Measurements from ENCODE around the gene HBG2. TPM values are rescaled to one million over a fixed set of nuclear protein-coding genes. Genes with fewer than 3 reads are reported as not detected.

The HBG2 gene
- total and polyA plus RNA-seq, 10 of the 15 experiments (the other 5 are each of a cell fraction or from before 2014, with no cell fraction given), result 1.1 to 8.3 (median 2.9) TPM; not detected in 5

DNA sequence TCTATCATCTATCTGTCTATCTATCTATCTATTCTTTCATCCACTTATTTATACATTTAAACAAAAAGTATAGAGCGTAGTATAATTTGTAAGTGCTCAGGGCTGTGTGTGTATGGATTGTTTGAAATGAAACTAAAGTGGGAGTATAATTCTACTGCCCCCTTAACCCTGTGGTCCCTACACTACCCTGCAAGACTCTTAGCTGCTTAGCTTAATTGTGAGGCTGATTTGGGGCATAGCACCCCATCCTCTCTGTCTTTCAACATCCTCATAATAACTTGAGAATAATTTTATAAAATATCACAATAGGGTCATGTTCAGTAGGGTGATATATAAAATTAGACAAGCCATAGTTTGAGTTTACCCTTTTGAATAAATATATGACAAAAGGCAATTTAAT is 35.5 kb upstream of the HBG2 start:
- Histone ChIP-seq H3K4me3 (no peak overlapping the region), H3K9ac (ENCODE audit: control insufficient read depth, insufficient read depth, low read length) (no peak overlapping the region), H3K79me2 (ENCODE audit: control insufficient read depth, insufficient read depth, low read length) (no peaks in the 10 kb centered on the region), H3K27ac (ENCODE audit: control insufficient read depth, insufficient read depth) (no peak overlapping the region), H3K27me3 (replicated peaks in 1 of 2; ENCODE audit: control insufficient read depth in 2 of 2, insufficient read depth in 2 of 2, low read length in 1 of 2) (no peaks in the 10 kb centered on the region), H3K4me2 (ENCODE audit: control insufficient read depth, insufficient read depth) (no peak overlapping the region), H3K4me1 (ENCODE audit: control insufficient read depth, insufficient read depth, low read length) (no peaks in the 10 kb centered on the region), H4K20me1 (ENCODE audit: control insufficient read depth, insufficient read depth) (no peaks in the 10 kb centered on the region), H3K36me3 (ENCODE audit: control insufficient read depth in 2 of 2, insufficient read depth in 2 of 2, low read length in 1 of 2) (no peaks in the 10 kb centered on the region), H2AFZ (ENCODE audit: control insufficient read depth, low read depth, low read length) (no peak overlapping the region), H3K9me3 (replicated peaks; ENCODE audit: control insufficient read depth, insufficient read depth, low read length) (no peaks in the 10 kb centered on the region)
- intact Hi-C loops (cut with micrococcal nuclease; ENCODE audit: unreplicated experiment) (loop anchor here (2.0 kb wide), 1 partner anchor 79 kb away; no protein-coding TSS in a partner anchor), in situ Hi-C loops (cut with MboI) (no loop called here)
- DNase-seq (ENCODE audit: low read depth, low spot score) (no peak), ATAC-seq (no peak), FAIRE-seq (no peak)
- TF ChIP-seq MTA2 (IDR thresholded peaks at IDR 0.05; ENCODE audit: low read depth), result no peak
- TF ChIP-seq, protein P1, sequence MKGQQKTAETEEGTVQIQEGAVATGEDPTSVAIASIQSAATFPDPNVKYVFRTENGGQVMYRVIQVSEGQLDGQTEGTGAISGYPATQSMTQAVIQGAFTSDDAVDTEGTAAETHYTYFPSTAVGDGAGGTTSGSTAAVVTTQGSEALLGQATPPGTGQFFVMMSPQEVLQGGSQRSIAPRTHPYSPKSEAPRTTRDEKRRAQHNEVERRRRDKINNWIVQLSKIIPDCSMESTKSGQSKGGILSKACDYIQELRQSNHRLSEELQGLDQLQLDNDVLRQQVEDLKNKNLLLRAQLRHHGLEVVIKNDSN (IDR thresholded peaks at IDR 0.05; ENCODE audit: borderline replicate concordance, extremely low read length, insufficient read depth, low read depth, low read length), result no peak
- TF ChIP-seq BHLHE40 (IDR thresholded peaks at IDR 0.05; ENCODE audit: borderline replicate concordance in 1 of 2, low read depth in 2 of 2, low read length in 1 of 2), result no peak
- no peak for TF ChIP-seq SPI1 (IDR thresholded peaks at IDR 0.05; ENCODE audit: borderline replicate concordance, insufficient read depth, low read depth, low read length)
- no peak for TF ChIP-seq ZNF24 (IDR thresholded peaks at IDR 0.05)
- no peak for TF ChIP-seq STAT3 (IDR thresholded peaks at IDR 0.05; ENCODE audit: low read depth, low read length)
- no peak for TF ChIP-seq RCOR1 (conservative IDR thresholded peaks at IDR 0.05; ENCODE audit: low read depth, low read length)
- no peak for TF ChIP-seq NFXL1 (IDR thresholded peaks at IDR 0.05; ENCODE audit: borderline replicate concordance)
- no peak for TF ChIP-seq FOXK2 (IDR thresholded peaks at IDR 0.05)
- TF ChIP-seq, protein P2, sequence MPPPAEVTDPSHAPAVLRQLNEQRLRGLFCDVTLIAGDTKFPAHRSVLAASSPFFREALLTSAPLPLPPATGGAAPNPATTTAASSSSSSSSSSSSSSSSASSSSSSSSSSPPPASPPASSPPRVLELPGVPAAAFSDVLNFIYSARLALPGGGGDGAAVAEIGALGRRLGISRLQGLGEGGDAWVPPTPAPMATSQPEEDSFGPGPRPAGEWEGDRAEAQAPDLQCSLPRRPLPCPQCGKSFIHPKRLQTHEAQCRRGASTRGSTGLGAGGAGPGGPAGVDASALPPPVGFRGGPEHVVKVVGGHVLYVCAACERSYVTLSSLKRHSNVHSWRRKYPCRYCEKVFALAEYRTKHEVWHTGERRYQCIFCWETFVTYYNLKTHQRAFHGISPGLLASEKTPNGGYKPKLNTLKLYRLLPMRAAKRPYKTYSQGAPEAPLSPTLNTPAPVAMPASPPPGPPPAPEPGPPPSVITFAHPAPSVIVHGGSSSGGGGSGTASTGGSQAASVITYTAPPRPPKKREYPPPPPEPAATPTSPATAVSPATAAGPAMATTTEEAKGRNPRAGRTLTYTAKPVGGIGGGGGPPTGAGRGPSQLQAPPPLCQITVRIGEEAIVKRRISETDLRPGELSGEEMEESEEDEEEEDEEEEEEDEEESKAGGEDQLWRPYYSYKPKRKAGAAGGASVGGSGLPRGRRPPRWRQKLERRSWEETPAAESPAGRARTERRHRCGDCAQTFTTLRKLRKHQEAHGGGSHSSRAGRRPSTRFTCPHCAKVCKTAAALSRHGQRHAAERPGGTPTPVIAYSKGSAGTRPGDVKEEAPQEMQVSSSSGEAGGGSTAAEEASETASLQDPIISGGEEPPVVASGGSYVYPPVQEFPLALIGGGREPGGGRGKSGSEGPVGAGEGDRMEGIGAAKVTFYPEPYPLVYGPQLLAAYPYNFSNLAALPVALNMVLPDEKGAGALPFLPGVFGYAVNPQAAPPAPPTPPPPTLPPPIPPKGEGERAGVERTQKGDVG (CRISPR knock-in tag; IDR thresholded peaks at IDR 0.05), result no peak
- no peak for TF ChIP-seq SUPT20H (IDR thresholded peaks at IDR 0.05; ENCODE audit: borderline replicate concordance, control insufficient read depth, low read depth, low read length)
- ChIA-PET CTCF (interaction anchor here (1.1 to 2.8 kb wide), 7 partner anchors 9 to 654 kb away, joined by 3 to 10 read pairs (median 4); partner anchors contain the start of gene OR52A1), RAD21 (ENCODE audit: unreplicated experiment) (no interaction called here), POLR2A (interaction anchor here (1.6 kb wide), 1 partner anchor 12 kb away, joined by 4 read pairs; no protein-coding TSS in a partner anchor), SMC1A (ENCODE audit: uncharacterized antibody, unreplicated experiment) (interaction anchor here (1.0 to 1.6 kb wide), 2 partner anchors 9 to 49 kb away, joined by 4 to 8 read pairs; no protein-coding TSS in a partner anchor)
- 0% methylated on average over 1 of the region's 1 CpG for WGBS (ENCODE audit: insufficient coverage, insufficient replicate concordance, low lambda C conversion rate, missing lambda C conversion rate)
- no TSS peak for BruUV-seq (replicated peaks)

All from GM12878 (cell line).